GM19372 (cell line): ENCODE measurements around the gene GRAP2.
"Not testable (repeated sequence)": the region's sequence is repeated elsewhere in the genome, so short reads cannot be mapped to it uniquely, and the experiment has no call there.

Source experiments
- ATAC-seq: cut with Tn5 transposase; IDR thresholded peaks from one replicate; pipeline ENCODE4 v1.9.1; 2021; ENCODE audit warnings: mild to moderate bottlenecking, low read depth, moderate library complexity; ENCODE audit not compliant: unreplicated experiment

GRAP2 gene

GRCh38 chr22:39988386-39989114, 87.7 kb downstream of the GRAP2 start:
- no peak for ATAC-seq

DNA sequence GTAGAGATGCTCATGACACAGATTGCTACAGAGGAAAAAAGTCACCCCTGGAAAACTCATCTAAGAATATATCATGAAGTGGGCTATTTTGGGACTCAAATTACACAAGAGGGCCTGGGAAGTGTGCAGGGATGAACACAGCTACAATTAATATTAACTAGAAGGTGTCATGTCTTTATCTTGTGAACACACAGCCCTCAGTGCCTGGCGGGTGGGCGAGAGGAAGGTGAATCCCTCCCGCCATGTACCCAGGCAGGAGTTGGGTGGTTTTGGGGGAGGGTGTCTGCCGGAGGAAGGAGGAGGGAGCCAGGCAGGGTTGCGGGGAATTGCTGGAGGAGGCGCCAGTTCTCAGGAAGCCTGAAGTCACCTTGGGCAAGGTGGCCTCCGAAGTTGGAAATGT, 88.7 kb downstream of the GRAP2 start:
- no peak for ATAC-seq

- ATAC-seq, result no peak
Observed at GRCh38 chr22:39990686-39991085, 89.8 kb downstream of the GRAP2 start.

DNA sequence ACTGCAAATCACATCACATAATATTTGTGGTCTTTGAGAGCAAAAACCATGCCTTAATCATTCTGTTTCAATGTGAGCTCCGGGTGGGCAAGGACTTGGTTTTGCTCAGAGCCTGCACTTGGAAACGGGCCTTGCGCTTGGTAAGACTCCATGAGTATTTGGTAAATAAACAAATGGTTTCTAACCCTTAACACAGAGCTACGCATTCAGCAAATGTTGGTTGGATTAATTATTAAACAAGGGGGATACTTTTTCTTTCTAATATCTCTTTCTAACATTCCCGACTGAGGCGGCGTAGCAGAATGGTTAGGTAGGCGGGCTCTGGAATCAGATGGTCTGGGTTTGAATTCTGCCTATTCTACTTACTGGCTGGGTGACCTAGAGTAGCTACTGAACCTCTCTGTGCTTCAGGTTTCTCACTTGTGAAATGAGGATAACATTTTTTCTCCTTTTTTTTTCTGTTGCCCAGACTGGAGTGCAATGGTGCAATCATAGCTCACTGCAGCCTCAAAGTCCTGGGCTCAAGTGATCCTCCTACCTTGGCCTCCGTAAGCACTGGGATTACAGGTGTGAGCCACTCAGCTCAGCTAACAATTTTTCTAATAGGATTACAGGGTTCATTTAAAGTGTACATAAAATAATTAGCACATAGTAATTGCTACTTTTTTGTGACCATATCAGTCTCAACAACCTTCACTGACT, 90.4 kb downstream of the GRAP2 start:
- ATAC-seq, result no peak

GRCh38 chr22:39992088-39992826, 91.4 kb downstream of the GRAP2 start:
- ATAC-seq, result no peak

DNA sequence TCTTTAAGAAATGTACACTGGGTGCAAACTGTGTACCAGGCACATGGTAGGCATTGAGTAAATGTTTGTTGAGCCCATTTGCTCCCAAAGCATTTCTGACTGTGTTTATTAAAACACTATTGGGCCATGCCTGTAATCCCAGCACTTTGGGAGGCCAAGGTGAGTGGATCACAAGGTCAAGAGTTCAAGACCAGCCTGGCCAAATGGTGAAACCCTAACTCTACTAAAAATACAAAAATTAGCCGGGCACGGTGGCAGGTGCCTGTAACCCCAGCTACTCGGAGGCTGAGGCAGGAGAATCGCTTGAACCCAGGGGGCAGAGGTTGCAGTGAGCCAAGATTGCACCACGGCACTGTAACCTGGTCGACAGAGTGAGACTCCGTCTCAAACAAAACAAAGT, 92.0 kb downstream of the GRAP2 start:
- ATAC-seq, result not testable (repeated sequence)

DNA sequence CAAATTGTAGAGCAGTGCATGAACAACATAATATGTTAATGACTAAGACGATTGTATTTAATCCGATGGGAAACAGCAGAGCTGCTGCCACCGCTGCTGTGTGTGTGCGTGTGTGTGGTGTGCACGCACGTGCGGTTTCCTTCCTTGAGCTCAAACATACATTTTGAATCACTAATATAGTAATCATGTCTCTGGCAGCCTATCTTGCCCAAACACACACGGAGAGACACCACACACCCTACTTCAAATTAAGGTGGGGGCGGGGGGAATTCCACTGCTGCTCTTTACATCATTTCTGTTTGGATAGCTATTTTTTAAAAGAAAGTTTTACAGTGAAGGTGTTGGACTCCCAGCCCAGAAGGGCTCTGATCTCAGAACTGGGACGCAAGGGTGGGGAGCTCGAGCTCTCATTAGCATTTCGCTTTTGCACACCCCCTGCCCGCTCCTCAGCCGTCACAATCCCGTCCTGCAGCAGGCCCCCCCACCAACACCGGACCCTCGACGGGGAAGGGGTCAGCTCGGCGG, 93.2 kb downstream of the GRAP2 start:
- ATAC-seq, result no peak

DNA sequence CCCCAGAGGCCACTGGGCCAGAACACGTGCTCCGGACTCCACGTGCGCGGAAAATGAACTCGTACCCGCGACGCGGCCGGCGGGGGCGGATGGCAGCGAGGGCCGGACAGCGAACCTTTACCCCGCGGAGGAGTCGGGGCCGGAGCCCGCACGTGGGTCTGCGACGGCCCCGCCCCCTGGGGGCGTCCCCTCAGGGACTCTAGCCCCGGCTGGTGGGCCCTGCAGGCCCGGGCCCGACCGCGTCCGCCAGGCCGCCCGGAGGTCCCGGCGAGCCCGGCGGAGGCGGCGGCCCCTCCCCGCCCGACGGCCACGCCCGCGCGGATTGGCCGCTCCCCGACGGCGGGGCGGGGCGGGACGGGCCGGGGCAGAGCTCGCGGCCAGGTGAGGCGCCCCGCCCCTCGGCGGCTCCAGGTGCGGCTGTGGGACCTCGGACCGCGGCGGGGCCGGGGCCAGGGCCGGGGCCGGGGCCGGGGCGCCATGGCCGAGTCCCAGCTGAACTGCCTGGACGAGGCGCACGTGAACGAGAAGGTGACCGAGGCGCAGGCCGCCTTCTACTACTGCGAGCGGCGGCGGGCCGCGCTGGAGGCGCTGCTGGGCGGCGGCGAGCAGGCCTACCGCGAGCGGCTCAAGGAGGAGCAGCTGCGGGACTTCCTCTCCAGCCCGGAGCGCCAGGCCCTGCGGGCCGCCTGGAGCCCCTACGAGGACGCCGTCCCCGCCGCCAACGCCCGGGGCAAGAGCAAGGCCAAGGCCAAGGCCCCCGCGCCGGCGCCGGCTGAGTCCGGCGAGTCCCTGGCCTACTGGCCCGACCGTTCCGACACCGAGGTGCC, 93.9 kb downstream of the GRAP2 start, which contains the start of gene FAM83F:
Gene FAM83F, plus strand, starts transcription at position 389 of the 827 bp plus-strand sequence. Its CDS starts 89 bp downstream, at position 478.
- no peak for ATAC-seq

DNA sequence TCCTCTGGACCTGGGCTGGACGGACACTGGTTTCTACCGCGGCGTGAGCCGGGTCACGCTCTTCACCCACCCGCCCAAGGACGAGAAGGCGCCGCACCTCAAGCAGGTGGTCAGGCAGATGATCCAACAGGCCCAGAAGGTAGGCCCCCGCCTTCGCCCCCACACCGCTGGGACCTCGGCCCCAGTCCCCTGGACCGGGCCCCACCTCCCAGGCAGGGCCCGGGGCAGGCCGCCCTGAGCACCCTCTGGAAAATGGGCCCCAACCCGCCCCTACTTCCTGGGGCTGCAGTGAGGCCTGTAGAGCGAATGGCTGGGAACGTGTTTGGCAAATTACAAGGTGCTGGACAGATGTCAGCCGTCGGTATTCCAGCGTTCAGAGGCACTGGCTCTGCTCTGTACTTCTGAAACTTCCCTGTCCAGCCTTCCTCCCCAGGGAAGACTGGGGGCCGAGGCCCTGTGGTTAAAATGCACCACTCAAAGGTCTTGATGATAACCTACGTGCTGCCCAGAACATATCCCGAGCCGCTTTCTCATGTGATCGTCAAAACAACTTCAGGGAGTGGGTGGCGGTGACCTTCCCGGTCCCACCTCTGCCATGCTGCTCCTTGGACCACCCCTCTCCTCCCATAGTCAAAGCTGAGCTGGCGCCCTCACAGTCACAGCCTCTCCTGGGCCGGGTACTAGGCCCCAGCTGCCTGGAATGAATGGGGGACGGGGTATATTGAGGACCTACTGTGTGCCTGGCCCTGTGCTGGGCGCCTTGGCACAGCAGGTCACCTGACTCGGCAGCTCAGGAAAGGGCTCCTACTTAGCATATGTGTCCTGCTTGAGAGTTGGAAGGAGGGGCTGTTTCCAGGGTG, 94.7 kb downstream of the GRAP2 start:
- no peak for ATAC-seq

- ATAC-seq, result no peak
Observed at GRCh38 chr22:39996732-39997131, 95.8 kb downstream of the GRAP2 start.

DNA sequence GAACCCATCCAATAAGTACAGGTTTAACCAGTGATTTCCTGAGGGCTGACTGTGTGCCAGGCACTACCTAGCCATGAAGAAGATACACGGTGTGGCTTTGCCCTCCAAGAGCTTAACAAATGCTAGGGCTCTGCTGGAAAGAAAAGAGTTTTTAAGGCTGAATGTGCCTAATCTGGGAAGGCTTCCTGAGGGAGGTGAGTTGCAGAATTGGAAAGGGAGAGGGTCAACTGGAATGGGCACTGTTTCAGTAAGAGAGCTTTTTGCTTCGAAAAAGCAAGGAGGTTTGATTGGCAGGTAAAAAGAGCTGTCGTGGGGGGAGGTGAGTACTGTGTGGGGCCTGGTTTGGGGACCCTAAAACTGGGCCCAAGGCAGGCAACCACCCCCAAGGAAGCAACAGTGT, 96.5 kb downstream of the GRAP2 start:
- no peak for ATAC-seq

DNA sequence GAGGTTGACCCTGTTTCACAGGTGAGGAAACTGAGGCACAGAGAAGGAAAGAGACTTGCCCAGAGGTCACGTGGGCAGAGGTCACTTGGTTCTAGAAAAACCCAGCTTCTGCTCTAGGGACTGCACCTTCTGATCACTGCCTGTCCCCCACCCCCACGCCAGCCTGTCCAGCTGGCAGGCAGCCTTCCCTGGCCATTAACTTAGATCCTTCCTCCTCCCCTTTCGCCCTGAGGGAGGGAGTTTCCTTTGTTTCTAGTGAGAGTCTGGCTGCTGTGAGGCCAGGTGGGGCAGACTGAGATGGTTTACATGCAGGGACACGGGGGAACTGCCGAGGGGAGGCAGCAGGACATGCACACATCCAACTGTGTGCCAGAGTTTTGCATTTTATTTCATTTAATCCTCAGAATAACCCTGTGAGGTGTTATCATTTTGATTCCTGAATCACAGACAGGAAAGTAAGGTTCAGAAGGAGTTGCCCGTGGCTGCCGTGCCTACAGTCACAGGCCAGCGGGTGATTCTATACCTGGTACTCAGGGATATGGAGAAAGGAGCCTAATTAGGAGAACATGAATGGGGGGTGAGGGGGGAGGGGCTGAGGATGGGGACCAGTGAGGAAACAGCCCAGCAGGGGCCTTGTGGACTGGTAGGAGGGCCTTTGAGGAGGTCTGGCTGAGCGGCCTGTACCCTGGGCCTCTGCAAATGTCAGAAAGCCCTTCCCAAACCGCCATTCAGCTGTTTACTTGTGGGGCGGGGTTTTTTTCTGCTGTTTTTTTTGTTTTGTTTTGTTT, 97.2 kb downstream of the GRAP2 start:
- ATAC-seq, result no peak

DNA sequence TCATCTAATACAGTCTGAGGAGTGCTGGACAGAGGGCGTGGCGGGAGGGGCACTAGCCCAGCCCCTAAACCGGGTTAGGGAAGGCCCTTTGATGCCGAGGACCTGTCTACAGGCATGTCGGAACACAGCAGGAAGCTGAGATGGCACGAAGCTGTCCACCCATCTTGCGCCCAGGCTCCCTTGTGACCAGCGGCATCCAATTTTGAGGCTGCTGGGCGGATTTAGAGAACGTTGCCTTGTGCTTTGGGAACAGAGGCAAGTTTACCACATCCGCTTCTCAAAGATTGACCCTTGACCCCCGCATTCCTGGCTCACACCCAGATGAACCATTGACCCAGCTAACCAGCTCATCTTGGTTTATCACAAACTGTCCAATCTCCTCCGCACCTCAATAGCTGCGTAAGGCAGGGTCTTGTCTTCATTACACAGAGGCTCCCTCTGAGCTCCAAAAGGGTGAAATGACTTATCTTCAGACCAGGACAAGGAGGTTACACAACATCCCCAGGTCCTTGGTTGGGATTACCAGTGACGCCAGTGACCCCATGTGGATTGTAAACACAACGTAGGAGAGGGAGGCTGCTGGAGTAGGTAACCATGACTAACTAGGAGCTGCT, 98.4 kb downstream of the GRAP2 start:
- no peak for ATAC-seq

- no peak for ATAC-seq
Observed at GRCh38 chr22:40000171-40000570, 99.3 kb downstream of the GRAP2 start.

GRCh38 chr22:40001106-40001505, 100.2 kb downstream of the GRAP2 start:
- ATAC-seq, result no peak

- ATAC-seq, result no peak
Observed at GRCh38 chr22:40001800-40002577, 101.1 kb downstream of the GRAP2 start.

- ATAC-seq, result no peak
Observed at GRCh38 chr22:40002935-40003715, 102.2 kb downstream of the GRAP2 start.
